NCI-H2227 treated with DMSO at 0.1 percent for 48 hours (cell line): ENCODE measurements around the gene CDKAL1.

ENCODE experiments used
- DNase-seq: peaks from one replicate; lab custom pipeline; 2025; lab: John Stamatoyannopoulos, UW

The CDKAL1 gene

DNA sequence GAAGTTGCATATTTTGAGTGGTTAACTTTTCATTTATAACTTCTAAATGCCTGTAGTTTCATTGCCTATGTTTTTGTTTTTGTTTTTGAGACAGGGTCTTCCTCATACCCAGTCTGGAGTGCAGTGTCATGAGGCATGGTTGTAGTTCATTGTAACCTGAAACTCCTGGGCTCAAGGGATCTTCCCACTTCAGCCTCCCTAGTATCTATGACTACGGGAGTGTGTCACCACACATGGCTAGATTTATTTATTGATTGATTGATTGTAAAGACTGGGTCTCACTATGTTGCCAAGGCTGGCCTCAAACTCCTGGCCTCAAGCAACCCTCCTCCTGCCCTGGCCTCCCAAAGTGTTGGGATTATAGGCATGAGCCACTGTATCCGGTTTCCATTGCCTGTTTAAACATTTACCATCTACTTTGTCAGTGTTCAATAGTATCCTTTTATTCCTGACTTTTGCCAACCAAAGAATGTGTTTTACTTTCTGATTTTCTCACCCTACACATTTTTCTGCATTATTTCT lies 144.6 kb downstream of the CDKAL1 start:
- DNase-seq: no peak

DNA sequence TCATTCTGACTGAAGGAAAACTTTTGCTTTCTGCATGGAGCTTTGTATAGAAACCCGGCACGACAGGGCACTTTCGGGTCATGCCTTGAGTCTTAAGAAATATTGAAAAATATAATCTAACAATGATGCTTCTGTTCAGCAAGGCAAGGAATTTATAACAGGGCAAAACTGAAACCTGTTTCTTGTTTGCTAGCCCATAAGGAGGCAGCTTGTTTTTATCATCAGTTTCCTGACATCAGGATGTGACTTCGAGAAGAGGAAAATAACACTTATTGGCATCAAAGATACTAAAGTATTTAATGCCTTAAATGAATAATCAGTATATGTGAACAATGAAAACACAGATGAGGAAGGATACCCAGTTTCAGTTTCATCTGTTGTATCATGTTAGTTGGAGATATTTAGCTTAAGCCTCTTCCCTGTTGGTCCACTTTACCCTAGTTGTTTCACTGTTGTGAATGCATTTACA lies 146.5 kb downstream of the CDKAL1 start:
- DNase-seq: no peak

DNA sequence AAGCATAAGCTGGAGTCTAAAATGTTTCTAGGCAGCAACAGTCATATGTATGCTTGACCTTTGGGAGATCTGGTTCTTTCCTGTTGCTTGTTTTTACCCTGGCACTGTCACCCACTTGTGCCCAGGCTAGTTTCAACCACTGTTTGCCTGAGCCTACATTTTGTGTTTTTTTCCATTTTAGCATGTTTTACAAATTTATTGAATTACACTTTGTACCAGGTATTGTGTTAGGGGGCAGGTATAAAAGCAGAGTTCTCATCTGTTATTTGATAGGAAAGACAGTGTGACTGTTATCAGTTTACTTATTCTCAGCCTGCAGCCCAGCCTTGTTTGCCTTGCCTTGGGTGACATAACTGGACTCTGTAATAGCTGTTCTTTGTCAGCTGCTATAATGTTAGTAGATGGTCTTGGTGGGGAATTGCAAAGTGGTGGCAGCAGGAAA lies 147.0 kb downstream of the CDKAL1 start:
- no peak for DNase-seq

GRCh38 chr6:20684474-20684873 lies 150.2 kb downstream of the CDKAL1 start:
- no peak for DNase-seq

- no peak for DNase-seq
These were observed 151.9 kb downstream of the CDKAL1 start for GRCh38 chr6:20686142-20686541.

DNA sequence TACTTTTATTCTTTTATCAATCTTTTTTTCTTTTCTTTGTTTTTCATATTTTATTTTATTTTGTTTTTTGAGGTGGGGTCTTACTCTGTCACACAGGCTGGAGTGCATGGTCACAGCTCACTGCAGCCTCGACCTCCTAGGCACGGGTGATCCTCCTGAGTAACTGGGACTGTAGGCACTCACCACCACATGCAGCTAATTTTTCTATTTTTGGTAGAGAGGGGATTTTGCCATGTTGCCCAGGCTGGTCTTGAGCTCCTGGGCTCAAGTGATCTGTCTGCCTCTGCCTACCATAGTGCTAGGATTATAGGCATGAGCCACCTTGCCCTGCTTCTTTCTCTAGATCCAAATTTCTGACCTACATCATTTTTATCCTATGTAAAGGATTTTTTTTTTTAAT lies 153.2 kb downstream of the CDKAL1 start:
- no peak for DNase-seq

- DNase-seq: no peak
These were observed 154.6 kb downstream of the CDKAL1 start for GRCh38 chr6:20688710-20689500.

- DNase-seq: peak; percentile 77
These were observed 156.9 kb downstream of the CDKAL1 start for GRCh38 chr6:20691185-20691584.

GRCh38 chr6:20692023-20692422 lies 157.8 kb downstream of the CDKAL1 start:
- no peak for DNase-seq

GRCh38 chr6:20693466-20694063 lies 159.3 kb downstream of the CDKAL1 start:
- DNase-seq: no peak

DNA sequence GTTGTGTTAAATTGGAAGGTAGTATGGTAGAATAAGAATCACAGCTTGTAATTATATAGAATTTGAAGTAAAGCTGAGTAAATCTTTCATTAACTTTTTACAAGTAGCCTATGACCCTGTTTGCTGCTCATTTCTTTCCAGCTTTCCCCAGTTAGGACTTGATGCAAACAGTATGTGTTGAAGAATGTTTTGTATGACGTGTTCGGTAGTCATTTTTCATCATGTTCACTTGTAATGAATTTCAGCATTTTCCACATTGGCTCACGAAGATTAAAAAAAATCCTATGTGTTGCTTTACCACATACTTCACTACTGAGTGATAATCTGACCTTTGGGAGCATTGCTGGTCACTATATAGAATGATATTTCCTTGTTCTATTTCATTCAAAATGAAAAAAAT lies 162.4 kb downstream of the CDKAL1 start:
- DNase-seq: no peak

DNA sequence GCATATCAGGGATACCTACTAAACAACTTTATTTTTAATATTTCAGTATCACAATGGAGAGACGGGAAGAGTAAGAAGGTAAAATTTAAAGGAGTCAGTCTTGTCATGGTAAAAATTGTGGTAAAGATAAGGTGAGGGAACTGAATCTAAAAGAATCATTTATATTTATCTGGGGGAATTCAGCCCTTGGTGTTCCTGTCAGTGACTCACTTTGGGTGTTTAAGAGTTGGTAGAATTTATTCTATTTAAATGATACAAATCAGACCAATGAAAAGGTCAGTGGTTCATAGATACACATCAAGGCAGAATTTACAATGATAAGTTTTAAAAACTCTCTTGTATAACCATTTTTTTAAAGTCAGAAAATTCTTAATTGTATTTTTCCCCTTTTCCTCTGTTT lies 164.4 kb downstream of the CDKAL1 start:
- no peak for DNase-seq

GRCh38 chr6:20699402-20699801 lies 165.1 kb downstream of the CDKAL1 start:
- DNase-seq: no peak

- no peak for DNase-seq
These were observed 166.1 kb downstream of the CDKAL1 start for GRCh38 chr6:20700375-20700774.

DNA sequence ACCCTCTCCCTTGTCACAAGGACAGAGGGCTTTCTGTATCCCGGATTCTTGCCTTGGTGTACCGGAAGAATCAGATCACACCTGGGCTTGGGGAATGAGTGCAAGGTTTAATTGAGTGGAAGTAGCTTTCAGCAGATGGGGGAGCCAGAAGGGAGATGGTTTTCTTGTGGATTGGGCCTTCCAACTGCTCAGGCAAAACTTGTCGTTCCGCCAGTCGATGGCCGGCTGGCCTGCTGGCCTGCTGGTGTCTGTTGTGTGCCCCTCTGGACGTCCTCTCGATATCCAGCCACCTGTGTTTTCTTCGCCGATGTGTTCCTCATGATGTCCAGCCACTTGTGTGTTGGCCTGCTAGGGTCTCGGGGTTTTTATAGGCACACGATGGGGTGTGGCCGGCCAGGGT lies 168.1 kb downstream of the CDKAL1 start:
- DNase-seq: no peak

DNA sequence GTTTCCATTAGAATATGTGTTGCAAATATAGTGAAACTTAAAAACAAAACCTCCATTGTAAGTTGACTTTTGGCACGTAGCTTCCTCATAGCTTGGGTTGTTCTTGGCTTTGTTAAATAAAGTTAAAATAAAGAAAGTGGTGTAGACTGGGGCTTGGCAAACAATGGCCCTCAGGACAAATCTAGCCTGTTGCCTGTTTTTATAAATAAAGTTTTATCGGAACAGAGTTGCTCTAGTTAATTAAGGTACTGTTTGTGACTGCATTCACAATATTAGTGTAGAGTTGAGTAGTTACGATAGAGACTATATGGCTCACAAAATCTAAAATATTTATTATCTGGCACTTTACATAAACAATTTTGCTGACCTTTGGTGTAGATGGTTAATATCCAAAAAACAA lies 168.8 kb downstream of the CDKAL1 start:
- no peak for DNase-seq

GRCh38 chr6:20704325-20705025 lies 170.2 kb downstream of the CDKAL1 start:
- no peak for DNase-seq

GRCh38 chr6:20705741-20706140 lies 171.5 kb downstream of the CDKAL1 start:
- DNase-seq: no peak

DNA sequence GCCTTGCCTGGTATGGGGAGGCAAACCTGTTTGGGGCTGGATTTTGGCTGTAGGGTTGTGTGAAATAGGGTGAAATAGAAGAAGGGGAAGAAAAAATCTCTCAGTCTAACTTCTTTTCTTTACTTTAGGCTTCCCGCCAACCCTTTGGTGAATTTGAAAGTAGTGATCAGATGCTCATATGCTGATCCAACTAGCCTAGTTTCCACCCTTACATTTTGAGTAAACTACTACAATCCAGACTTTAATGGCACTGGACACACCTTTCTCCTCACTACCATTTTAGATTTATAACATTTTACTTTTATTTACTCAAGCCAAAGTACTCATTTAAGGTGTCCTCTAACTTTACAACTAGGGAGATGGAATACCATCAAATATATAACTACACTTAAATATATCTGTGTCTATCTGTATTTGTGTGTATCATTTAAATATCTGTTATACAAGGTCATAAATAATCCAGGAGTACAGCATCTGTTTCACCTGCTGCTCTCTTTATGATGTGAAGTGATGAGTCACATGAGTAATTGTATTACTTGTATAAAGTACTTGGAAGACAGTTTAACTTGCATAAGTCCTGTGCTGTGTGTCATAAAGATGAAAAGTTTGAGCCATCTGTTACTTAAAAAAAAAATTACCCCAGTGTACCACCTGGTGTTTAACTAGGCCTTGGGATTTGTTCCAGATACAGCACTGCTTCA lies 172.1 kb downstream of the CDKAL1 start:
- peak; percentile 71 for DNase-seq

- peak; percentile 71 for DNase-seq
These were observed 172.8 kb downstream of the CDKAL1 start for GRCh38 chr6:20706939-20707485.

DNA sequence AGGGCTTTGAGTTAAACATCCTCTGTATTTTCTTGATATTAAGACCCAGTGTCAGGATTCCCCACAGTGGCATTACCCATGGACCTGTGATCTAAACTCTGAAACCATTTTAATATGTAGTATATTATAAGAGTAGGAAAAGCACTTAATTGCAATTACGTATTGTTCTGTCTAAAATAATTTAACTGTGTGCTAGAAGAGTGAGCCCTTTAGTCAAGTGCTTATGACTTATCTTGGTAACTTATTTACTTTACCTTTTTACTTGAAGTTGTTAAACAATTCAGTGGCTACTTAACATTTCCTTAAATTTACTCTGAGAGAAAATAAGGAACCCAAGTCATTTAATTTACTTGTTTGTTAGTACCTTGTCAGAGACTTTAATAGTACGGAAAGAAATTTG lies 173.6 kb downstream of the CDKAL1 start:
- no peak for DNase-seq
